BJ (cell line): ENCODE measurements around the gene NSD1. TPM values are rescaled to one million over a fixed set of nuclear protein-coding genes. Genes with fewer than 3 reads are reported as not detected.

Experiments
- CTCF ChIA-PET: fragments of 350-600 bp; formaldehyde crosslinking; extraction: SDS; loops from one replicate; lab custom pipeline; 2021; ENCODE audit warnings: antibody characterized with exemption, inconsistent platforms; lab: Yijun Ruan, JAX
- POLR2A ChIA-PET: fragments of 300-600 bp; sonication (Branson Sonifier 250); formaldehyde crosslinking; extraction: SDS; loops from one replicate; lab custom pipeline; 2021; ENCODE audit warnings: antibody characterized with exemption; lab: Charles Lee
- DNase-seq: peaks from one replicate; pipeline ENCODE4 v3.0.0-alpha.2; 2011; ENCODE audit warnings: low read depth
- H3K27me3 ChIP-seq: 2 replicates; pipeline ENCODE4 v1.6.0; 2011; ENCODE audit warnings: low read length; ENCODE audit not compliant: control insufficient read depth, insufficient read depth
- H3K36me3 ChIP-seq: 2 replicates; pipeline ENCODE4 v1.5.1; 2011; ENCODE audit warnings: low read length; ENCODE audit not compliant: control insufficient read depth, insufficient read depth
- H3K4me3 ChIP-seq: 2 replicates; pipeline ENCODE4 v1.5.1; 2011; ENCODE audit warnings: low read depth, mild to moderate bottlenecking, control low read depth, low read length
- polyA plus RNA-seq: library from polyadenylated mRNA; depleted of rRNA; stranded (reverse); fragments of >200 nt; gene quantifications from 2 replicates; pipeline ENCODE4 v1.2.3, GENCODE V29; 2011
- TF ChIP-seq, protein P1 (sequence below): IDR thresholded peaks from 2 replicates; pipeline ENCODE4 v1.5.1; 2011; ENCODE audit warnings: low read depth, mild to moderate bottlenecking, control low read depth, inconsistent platforms, low read length, moderate library complexity; ENCODE audit not compliant: insufficient read depth

The NSD1 gene
- polyA plus RNA-seq, 1 experiment: 15.8 TPM

DNA sequence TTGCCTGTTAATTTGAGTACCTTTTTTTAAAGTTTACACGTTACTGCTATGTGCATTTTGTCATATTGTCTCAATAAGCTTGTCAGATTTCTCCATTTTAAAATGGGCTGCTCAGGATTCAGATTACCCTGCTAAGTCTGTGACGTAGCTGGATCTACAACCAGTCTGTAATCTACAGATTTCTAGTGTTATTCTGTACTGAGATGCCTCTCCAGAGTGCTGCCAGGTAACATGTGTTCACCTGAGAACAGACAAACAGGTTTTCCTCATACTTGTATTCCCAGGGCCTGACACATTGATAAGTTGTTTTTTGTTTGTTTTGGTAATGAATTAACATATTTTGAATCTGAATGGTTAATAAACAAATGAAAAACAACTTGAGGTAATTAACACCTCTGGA, 154.6 kb downstream of the NSD1 start:
- Histone ChIP-seq H3K4me3 (no peak overlapping the region), H3K27me3 (no peaks in the 10 kb centered on the region), H3K36me3 (peaks cover 15% of the 10 kb centered on the region)
- ChIA-PET CTCF (interaction anchor here (0.5 to 1.5 kb wide), 4 partner anchors 10 to 174 kb away, joined by 3 to 5 read pairs (median 4); no protein-coding TSS in a partner anchor), POLR2A (no interaction called here)
- DNase-seq: no peak
- TF ChIP-seq, protein P1, sequence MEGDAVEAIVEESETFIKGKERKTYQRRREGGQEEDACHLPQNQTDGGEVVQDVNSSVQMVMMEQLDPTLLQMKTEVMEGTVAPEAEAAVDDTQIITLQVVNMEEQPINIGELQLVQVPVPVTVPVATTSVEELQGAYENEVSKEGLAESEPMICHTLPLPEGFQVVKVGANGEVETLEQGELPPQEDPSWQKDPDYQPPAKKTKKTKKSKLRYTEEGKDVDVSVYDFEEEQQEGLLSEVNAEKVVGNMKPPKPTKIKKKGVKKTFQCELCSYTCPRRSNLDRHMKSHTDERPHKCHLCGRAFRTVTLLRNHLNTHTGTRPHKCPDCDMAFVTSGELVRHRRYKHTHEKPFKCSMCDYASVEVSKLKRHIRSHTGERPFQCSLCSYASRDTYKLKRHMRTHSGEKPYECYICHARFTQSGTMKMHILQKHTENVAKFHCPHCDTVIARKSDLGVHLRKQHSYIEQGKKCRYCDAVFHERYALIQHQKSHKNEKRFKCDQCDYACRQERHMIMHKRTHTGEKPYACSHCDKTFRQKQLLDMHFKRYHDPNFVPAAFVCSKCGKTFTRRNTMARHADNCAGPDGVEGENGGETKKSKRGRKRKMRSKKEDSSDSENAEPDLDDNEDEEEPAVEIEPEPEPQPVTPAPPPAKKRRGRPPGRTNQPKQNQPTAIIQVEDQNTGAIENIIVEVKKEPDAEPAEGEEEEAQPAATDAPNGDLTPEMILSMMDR: no peak

DNA sequence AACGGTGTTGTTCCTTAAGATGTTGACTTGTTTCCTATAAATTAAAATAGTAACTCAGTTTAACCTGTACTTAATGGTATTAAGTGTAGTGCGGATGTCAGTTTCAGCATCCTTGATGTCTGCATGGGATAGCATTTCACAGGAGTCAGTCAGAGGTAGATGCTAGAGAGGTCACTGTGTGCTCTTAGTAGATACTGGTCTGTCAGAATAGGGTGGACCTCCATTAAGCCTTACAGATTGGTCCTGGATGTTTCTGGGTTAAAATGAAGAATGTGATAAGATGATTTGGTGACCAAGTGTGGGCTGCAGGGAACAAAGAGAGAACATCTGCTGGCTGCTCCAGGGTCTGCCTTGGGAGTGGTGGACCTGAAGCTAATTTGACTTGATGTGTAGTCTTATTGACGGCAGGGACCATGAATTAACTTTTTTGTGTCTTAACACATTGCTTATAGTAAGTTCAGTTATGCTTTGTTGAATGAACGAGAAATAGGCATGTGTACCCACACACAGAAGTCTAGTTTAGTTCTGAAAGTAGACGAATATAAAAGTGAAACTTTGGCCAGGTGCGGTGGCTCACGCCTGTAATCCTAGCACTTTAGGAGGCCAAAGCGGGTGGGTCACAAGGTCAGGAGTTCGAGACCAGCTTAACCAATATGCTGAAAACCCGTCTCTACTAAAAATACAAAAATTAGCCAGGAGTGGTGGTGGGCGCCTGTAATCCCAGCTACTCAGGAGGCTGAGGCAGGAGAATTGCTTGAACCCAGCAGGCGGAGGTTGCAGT, 157.4 kb downstream of the NSD1 start:
- peaks cover 28% of the 10 kb centered on the region for H3K36me3 ChIP-seq
- no peak overlapping the region for H3K4me3 ChIP-seq
- ChIA-PET CTCF (interaction anchor here (0.6 to 1.1 kb wide), 2 partner anchors 176 to 891 kb away, joined by 3 to 4 read pairs; no protein-coding TSS in a partner anchor), POLR2A (no interaction called here)
- DNase-seq: no peak
- H3K27me3 ChIP-seq: no peaks in the 10 kb centered on the region
- TF ChIP-seq, protein P1: no peak

DNA sequence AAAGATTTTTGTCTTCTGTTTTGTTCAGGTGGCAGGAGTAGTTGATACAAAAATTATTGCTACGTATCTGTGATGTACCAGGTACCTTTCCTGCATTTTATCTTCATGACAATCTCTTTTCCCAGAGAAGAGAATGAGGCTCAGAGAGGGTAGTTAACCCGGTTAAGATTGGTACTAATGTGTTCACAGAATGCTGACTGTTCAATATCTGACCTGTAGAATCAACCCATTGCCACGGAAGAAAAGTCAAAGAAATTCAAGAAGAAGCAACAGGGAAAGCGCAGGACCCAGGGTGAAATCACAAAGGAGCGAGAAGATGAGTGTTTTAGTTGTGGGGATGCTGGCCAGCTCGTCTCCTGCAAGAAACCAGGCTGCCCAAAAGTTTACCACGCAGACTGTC, 158.2 kb downstream of the NSD1 start:
- Histone ChIP-seq H3K27me3 (no peaks in the 10 kb centered on the region), H3K36me3 (peaks cover 31% of the 10 kb centered on the region), H3K4me3 (no peak overlapping the region)
- TF ChIP-seq, protein P1: no peak
- ChIA-PET CTCF (interaction anchor here (1.1 kb wide), 1 partner anchor 177 kb away, joined by 4 read pairs; no protein-coding TSS in a partner anchor), POLR2A (no interaction called here)
- no peak for DNase-seq

DNA sequence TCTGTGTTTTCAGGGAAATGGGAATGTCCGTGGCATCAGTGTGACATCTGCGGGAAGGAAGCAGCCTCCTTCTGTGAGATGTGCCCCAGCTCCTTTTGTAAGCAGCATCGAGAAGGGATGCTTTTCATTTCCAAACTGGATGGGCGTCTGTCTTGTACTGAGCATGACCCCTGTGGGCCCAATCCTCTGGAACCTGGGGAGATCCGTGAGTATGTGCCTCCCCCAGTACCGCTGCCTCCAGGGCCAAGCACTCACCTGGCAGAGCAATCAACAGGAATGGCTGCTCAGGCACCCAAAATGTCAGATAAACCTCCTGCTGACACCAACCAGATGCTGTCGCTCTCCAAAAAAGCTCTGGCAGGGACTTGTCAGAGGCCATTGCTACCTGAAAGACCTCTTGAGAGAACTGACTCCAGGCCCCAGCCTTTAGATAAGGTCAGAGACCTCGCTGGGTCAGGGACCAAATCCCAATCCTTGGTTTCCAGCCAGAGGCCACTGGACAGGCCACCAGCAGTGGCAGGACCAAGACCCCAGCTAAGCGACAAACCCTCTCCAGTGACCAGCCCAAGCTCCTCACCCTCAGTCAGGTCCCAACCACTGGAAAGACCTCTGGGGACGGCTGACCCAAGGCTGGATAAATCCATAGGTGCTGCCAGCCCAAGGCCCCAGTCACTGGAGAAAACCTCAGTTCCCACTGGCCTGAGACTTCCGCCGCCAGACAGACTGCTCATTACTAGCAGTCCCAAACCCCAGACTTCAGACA, 160.4 kb downstream of the NSD1 start:
- POLR2A ChIA-PET: no interaction called here
- Histone ChIP-seq H3K27me3 (no peaks in the 10 kb centered on the region), H3K4me3 (no peak overlapping the region), H3K36me3 (peaks cover 29% of the 10 kb centered on the region)
- TF ChIP-seq, protein P1: no peak
- CTCF ChIA-PET: interaction anchor here (0.8 to 3.3 kb wide), 7 partner anchors 8 to 183 kb away, joined by 3 to 13 read pairs (median 4); no protein-coding TSS in a partner anchor
- no peak for DNase-seq

DNA sequence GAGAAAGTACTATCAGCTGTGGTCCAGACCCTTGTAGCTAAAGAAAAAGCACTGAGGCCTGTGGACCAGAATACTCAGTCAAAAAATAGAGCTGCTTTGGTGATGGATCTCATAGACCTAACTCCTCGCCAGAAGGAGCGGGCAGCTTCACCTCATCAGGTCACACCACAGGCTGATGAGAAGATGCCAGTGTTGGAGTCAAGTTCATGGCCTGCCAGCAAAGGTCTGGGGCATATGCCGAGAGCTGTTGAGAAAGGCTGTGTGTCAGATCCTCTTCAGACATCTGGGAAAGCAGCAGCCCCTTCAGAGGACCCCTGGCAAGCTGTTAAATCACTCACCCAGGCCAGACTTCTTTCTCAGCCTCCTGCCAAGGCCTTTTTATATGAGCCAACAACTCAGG, 161.1 kb downstream of the NSD1 start:
- Histone ChIP-seq H3K36me3 (peaks cover 29% of the 10 kb centered on the region), H3K27me3 (no peaks in the 10 kb centered on the region), H3K4me3 (no peak overlapping the region)
- ChIA-PET CTCF (interaction anchor here (0.7 to 3.3 kb wide), 7 partner anchors 8 to 184 kb away, joined by 3 to 13 read pairs (median 4); no protein-coding TSS in a partner anchor), POLR2A (no interaction called here)
- TF ChIP-seq, protein P1: no peak
- DNase-seq: no peak
